Right lobe of liver (tissue), 4 donors: ENCODE results near the gene C10orf105.

Experiments used
- CTCF ChIP-seq, 4 donors: fragments of 200-600 bp in 3 of 4; fragments of 450-650 bp in 1 of 4; IDR thresholded peaks; one replicate each; pipeline versions ENCODE4 v1.5.1 to v1.8.0; 2016 to 2022; ENCODE audit warnings: antibody characterized with exemption in 4 of 4, mild to moderate bottlenecking in 2 of 4
- POLR2A ChIP-seq: fragments of 450-650 bp; IDR thresholded peaks from one replicate; pipeline ENCODE4 v1.6.1; 2017; ENCODE audit warnings: antibody characterized with exemption, mild to moderate bottlenecking
- donor health status: DM: no; HTN: no; CAD: no.
- donor health status: DM: no; HTN: no; CAD: no.
- donor health status: DM: no; HTN: yes; CAD: no.

DNA sequence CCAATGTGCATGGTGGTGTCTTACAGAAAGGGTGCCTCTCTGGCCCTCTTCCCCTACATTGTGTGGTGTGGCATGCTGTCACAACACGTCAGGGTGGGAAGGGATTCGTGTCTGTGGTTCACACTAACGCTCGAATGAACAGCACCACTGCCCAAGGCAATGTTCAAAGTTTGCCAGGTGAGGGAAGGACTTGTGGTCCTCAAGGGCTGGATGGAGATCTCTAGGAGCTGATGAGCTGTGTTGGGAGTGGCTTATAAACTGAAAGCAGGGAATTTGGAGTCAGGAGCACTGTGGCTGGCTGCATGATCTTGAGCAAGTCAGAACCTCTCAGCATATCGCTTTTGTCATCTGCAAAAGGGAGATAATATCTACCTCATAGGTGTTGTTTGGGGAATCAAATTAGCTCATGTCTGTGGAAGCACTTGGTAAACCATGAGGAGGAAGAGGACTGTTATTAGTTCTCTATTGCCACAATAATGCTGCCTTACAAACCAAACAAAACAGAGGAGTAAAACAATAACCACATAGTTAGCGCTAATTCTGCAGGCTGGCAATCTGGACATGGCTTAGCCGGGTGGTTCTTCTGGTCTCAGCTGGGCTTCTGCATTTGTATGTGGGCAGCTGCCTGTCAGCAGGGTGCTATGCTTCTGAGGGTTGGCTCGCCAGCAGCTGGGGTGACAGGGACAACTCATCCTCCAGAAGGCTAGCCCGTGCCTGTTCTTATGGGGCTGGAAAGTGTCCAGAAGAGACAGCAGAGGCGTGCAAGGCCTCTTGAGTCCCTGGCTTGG lies 22.9 kb upstream of the C10orf105 start:
- TF ChIP-seq CTCF (IDR thresholded peaks at IDR 0.05) (no peak), POLR2A (no peak)
